Activated CD8-positive, alpha-beta memory T cell treated with anti-CD3 and anti-CD28 coated beads, Interleukin-2, amount 50 U/mL, for 1 hour (primary cell): ENCODE measurements around the gene OR4D2.
"Not testable (repeated sequence)": the region's sequence is repeated elsewhere in the genome, so short reads cannot be mapped to it uniquely, and the experiment has no call there.

Experiments
- DNase-seq: peaks from one replicate; pipeline ENCODE4 v3.0.0-alpha.2; 2020; ENCODE audit errors: extremely low read depth

The OR4D2 gene

DNA sequence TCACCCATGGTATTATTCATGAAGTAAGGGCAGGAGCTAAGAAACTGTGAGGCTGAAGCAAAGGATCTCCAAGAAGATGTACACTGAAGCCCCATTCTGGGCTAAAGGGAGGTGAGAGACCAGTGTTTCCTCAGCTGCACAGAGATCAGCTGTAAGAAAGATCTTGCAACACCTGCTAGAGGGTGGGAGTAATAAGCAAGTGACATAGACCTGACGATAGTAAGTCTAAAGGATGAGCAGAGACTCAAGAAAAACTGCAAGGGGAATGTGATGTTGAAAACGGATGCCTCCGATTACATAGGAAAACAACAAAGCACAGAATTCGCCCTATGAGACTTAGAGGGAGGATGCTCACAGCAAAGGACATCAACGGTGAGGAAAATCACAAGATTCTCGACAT, at the start of gene OR4D2:
TSS of gene OR4D2 (plus strand) at position 301 of the 400 bp plus-strand sequence. CDS start 2,674 bp downstream, outside the sequence.
- no peak for DNase-seq

DNA sequence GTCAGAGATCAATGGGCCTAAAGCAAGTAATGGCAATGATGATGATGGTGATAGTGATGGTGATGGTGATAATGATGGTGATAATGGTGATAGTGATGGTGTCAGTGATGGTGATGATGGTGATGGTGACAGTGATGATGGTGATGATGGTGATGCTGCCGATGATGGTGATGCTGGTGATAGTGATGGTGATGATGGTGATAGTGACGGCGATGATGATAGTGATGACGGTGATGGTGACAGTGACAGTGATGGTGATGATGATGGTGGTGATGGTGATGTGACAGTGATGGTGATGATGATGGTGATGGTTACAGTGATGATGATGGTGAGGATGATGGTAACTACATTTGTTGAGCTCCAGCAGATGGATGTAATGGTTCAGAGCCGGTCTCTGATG, 49.4 kb upstream of the OR4D2 start:
- DNase-seq: no peak

DNA sequence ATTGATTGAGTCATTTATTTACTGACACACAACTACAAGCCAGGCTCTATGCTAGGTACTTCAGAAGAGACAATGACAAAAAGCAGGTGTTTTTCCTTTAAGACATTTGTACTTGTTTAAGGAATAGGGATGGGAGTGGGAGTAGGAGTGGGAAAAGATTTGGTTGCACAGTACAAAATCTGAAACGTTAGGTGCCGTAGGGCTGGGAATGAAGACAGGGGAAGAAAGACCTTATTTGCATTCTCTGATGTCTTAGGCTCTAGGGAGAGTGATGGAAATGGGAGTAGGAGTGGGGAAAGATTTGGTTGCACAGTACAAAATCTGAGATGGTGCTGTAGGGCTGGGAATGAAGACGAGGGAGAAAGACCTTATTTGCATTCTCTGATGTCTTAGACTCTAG, 47.3 kb upstream of the OR4D2 start:
- DNase-seq: no peak

DNA sequence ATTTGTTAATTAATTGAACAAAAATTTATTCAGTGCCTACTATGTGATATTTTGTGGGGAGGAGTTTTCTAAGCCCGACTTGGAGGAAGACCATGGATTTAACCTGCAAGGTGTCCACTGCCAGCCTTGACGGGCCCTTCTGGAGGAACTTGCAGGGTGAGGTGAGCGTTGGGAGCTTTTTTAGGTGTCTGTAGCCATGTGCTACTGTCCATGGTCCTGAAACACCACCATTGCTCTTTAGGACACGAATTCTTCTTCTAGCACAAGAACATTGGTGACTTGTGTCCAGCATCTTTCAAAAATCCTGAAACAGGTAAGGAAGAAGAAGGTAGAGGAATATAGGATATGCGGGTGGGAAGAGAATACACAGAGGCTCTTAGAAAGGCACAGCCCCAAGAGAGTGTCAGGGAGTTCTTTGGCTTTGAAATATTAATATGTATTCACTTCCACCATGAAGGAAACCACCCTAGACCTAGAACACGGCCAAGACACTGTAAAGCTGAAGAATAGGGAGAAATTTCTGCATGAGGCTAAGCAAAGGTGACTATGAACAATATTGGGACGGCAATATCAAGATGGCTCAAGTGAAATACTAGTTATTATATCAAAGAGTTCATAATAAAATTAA, 46.5 kb upstream of the OR4D2 start:
- peak; percentile 25 for DNase-seq

DNA sequence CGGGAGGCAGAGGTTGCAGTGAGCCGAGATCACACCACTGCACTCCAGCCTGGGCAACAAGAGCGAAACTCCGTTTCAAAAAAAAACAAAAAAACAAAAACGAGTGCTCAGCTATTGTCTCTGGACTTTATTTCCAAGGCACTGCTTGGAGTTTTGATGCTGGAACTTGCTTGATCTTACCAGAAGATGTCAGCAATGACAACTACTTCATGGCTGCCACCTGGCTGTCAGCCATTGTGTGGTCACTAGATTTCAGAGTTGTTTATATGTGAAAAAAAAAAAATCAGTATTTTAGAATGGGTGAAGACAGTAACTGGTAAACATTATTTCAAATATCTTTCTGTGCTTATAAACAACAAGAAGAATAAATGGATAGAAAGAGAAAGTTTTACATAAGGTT, 44.9 kb upstream of the OR4D2 start:
- no peak for DNase-seq

DNA sequence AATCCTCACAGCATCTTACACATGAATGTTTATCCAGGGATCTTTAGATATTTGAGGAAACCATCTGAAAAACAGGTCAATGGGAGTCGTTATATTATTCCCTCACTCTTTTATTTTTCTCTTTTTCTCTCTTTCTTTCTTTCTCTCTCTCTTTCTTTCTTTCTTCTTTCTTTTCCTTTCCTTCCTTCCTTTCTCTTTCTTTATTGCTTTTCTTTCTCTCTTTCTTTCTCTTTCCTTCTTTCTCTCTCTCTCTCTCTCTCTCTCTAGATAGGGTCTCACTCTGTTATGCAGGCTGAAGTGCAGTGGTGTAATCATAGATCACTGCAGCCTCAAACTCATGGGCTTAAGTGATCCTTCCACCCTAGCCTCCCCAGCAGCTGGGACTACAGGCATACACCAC, 38.9 kb upstream of the OR4D2 start:
- no peak for DNase-seq

DNA sequence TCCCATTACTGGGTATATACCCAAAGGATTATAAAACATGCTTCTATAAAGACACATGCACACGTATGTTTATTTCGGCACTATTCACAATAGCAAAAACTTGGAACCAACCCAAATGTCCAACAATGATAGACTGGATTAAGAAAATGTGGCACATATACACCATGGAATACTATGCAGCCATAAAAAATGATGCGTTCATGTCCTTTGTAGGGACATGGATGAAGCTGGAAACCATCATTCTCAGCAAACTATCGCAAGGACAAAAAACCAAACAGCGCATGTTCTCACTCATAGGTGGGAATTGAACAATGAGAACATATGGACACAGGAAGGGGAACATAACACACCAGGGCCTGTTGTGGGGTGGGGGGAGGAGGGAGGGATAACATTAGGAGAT, 34.1 kb upstream of the OR4D2 start:
- DNase-seq: not testable (repeated sequence)

DNA sequence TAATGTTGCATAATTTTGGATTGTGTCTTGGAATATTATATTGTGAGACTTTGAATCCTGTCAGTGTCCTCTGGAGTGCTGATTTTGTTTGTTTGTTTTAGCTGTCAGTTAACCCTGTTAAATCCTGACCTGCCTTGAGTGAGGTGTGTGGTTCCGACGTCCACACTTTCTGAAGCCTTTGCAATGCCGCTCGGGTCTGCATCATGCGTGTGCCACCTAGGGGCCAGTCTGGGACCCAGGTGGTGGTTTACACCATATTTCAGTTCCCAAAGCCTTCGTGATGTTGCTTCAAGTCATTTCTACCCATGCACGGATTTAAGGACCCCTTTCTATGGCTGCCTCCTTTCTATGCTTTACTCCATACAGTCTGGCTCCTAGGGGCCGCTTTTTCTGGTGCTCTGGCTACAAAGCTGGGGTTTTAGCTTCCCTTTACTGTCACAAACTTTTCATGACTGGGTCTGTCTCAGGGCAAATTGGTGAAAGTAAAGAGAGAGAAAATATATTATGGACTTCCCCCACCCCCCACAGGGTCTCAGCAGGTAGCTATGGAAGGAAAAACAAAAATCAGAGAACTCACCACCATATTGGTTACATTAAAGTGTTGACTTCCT, 30.0 kb upstream of the OR4D2 start:
- DNase-seq: no peak

DNA sequence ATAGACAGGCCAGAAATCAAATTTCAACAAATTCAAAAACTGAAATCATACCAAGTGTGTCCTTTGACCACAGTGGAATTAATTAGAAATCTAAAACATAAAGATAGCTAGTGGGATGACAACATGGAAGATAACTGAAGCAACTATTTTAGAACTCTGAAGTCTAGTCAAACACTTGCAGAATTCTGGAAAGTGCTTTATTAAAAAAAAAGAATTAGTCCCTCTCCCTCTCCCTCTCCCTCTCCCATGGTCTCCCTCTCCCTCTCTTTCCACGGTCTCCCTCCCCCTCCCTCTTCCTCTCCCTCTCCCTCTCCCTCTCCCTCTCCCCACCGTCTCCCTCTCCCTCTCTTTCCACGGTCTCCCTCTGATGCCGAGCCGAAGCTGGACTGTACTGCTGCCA, 25.3 kb upstream of the OR4D2 start:
- DNase-seq: no peak

DNA sequence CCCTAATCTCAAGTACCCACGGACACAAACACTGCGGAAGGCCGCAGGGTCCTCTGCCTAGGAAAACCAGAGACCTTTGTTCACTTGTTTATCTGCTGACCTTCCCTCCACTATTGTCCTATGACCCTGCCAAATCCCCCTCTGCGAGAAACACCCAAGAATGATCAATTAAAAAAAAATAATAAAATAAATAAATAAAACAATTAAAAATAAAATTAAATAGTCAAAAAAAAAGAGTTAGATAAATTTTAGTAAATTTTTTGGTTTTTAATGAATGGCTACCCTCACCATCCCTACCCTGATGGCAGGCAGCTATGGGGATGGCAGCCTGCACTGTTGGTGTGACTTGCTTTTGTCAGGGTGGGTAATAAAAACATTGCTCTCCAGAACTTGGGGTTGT, 23.4 kb upstream of the OR4D2 start:
- not testable (repeated sequence) for DNase-seq

DNA sequence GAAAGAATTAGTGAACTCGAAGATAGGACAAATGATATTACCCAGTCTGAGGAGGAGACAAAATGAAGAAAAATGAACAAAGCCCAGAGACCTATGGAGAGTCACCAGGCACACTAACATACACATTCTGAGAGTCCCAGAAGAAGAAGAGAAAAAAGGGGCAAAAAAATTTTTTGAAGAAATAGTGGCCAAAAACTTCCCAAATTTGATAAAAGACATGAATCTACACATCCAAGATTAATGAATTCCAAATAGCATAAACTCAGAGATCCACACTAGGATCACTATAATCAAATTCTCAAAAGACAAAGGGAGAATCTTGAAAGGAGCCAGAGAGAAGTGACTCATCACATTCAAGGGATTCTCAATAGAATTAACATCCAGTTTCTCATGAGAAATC, 22.0 kb upstream of the OR4D2 start:
- DNase-seq: no peak

DNA sequence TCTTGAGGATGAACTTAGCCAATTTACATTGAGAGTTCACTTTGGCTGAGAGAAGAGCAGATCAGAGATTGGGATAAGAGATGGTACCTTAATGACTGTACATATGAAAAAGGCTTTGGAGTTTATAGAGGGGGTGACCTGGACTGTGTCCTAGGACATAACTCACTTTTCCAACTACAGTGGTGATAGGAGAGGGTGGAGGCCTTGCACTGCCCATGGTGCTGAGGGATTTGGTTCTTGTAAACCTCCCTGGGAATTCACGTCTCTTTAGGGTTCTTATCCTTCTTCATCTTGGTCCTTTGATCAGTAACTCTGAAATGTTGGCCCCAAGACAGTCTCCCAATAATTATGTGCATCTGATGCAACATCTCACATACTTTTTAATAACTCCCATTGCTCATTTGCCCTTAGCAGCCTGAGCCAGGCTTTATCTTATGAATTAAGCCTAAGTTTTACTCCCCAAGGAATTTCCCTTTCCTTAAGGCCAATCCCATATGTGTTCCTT, 18.8 kb upstream of the OR4D2 start, which contains the start of gene OR4D1:
TSS of gene OR4D1 (plus strand) at position 455 of the 505 bp plus-strand sequence. CDS start 6,770 bp downstream, outside the sequence.
- DNase-seq: no peak

DNA sequence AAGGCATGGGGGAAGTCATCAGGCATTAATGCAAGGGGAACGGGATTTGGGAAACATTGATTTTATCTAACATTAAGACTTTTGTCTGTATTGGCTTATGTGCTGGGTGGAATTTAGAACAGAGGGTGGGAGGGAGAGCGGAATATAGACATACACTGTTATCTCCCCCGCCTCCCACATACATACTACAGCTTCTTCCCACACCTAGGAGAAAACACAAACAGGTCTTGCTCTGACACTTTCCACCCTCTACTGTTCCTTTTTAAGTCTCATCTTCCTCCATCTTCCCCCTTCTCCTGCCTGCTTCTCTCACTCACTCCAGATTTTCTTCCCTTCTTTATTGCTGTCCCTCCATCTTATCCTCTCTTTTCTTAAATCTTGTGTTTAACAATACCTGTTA, 18.2 kb upstream of the OR4D2 start:
- DNase-seq: no peak

DNA sequence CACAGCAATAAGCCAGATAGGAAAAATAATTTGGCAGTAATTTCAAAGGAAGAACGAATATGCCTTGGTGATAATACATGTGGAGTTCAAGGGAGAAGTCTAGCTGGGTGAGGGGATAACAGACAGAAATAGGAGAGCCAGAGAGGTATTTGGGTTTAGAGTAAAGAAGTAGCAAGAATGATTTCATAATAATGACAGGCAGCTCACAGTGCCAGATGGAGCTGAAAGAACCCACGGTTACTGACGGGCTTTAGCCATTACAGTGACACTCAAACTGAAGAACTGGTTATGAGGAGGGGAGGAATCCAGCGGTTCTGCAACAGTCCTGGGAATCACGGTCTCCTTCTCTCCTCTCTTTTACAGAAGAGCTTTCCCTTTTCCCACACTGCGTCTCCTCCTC, 16.4 kb upstream of the OR4D2 start:
- no peak for DNase-seq

DNA sequence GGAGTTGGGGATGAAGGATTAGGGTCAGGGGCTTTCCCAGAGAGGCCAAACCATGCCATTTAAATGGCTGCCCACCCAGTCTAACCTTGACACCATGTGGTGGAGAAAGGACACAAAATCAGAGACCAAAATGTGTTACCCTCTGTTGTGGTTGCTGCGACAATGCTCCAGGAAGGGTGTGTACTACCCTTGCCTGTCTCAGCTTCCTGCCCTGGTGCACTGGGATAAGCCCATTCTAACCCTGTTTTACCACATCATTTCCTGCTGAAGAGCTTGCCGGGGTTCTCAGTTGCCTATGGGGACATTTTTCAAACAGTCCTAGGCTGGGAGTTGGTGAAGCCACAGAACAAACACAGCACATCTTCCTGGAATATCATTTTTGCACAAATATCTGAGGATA, 13.7 kb upstream of the OR4D2 start:
- peak; percentile 43 for DNase-seq

DNA sequence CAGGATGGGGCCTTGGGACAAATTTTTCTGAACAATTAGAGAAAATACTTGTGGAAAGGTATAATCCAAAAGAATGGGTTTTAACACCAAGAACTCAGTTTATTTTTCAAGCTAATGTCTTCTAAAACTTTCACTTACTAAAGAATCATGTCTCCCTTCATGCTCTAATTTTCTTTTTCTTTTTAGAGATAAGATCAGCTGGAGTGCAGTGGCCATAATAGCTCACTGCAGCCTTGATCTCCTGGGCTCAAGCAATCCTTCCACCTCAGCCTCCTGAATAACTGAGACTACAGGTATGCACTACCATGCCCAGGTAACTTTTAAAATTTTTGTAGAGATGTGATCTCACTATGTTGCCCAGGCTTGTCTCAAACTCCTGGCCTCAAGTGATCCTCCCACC, 13.1 kb upstream of the OR4D2 start:
- DNase-seq: no peak

DNA sequence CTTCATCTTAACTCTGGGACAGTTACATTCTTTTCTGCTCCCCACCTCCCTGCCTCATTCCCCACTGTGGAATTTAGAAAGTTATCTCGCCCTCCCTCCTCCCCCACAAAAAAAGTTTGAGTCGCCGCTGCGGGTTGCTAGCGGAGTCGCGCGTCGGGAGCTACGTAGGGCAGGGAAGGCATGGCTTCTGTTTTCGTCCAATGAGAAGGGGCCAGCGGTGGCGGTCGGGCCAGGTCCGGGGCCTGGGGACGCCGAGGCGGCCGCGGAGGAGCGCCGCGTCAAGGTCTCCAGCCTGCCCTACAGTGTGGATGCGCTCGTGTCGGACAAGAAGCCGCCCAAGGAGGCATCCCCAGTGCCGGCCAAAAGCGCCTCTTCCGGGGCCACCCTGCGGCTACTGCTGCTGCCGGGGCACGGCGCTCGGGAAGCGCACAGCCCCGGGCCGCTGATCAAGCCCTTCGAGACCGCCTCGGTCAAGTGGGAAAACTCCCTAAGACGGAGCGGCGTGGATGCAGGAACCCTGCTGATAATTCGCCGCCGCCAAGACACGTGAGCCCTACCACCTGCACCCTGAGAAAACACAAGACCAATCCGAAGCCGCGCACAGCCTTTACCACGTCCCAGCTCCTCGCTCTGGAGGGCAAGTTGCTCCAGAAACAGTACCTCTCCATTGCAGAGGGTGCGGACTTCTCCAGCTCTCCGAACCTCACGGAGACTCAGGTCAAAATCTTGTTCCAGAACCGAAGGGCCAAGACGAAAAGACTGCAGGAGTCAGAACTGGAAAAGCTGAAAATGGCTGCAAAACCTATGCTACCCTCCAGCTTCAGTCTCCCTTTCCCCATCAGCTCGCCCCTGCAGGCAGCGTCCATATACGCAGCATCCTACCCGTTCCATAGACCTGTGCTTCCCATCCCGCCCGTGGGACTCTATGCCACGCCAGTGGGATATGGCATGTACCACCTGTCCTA, 9.7 kb upstream of the OR4D2 start:
- DNase-seq: peak; percentile 3

DNA sequence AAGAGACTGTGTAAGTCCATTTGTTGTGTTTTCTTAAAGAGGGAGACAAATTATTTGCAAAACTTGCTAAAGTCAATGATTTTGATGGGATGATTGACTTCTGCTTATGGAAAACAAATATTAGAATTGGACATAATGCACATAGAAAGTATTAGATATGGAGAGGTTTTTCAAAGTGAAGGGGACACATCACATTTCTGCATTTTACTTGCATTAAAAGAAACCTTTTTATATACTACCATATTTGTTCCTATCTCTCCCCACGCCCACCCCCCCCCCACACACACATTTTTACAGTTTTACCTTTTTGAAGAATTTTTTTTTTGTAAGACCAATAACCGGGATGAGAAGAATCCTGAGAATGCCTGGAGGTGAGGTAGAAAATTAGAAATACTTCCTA, 8.6 kb upstream of the OR4D2 start:
- DNase-seq: no peak

DNA sequence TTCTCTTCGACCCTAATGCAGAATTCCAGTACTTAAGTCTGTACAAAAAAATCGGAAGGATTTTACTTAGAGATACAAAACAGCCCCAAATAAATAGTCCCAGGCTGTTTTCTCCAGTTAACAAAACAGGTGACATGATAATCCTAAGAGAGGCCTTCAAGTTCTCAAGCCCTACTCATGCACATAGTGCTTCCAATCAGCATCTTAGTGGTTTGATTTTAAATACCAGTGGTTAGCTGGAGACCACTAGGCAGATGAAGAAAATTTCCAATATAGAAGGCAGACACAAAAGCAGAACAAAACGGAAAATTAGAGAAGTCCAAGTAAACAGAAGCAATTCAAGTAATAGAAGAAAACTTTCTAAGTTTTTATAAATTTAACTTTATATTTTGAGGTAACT, 5.2 kb upstream of the OR4D2 start:
- DNase-seq: no peak

DNA sequence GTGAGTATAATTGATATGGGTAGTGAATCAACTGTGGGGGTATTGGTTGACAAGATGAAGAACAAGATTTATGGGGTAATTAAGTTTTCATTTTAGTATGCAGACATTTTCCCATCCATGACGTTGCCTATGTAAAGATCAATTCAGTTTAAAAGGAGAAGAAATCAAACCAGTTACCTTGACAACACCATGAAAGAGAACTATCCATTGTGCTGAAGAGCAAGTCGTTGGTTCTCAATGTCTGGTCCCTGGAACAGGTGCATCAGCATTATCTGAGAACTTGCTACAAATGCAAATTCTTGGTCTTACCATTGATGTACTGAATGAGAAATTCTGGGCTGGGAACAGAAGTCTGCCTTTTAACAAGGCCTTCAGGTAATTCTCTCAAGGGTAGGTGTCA, 801 bp upstream of the OR4D2 start:
- no peak for DNase-seq

DNA sequence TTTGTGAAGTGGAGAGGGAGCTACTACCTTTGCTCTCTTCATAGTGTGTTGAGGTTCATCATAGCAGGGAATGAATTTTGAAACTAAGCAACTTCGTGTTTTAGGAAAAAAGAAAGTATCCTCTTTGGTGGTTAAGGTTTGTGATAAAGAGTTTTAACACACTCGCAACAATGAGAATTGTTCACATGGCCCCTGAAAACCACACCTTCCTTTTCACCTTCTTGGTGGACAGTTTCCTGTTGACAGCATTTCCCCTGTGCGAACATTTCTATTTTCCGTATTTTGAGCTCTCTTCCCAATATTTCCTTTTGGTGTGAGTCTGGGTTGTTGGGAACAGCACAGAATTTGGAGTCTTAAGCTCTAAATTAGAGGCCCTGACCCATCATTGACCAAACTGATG, 3.8 kb downstream of the OR4D2 start:
- DNase-seq: no peak

DNA sequence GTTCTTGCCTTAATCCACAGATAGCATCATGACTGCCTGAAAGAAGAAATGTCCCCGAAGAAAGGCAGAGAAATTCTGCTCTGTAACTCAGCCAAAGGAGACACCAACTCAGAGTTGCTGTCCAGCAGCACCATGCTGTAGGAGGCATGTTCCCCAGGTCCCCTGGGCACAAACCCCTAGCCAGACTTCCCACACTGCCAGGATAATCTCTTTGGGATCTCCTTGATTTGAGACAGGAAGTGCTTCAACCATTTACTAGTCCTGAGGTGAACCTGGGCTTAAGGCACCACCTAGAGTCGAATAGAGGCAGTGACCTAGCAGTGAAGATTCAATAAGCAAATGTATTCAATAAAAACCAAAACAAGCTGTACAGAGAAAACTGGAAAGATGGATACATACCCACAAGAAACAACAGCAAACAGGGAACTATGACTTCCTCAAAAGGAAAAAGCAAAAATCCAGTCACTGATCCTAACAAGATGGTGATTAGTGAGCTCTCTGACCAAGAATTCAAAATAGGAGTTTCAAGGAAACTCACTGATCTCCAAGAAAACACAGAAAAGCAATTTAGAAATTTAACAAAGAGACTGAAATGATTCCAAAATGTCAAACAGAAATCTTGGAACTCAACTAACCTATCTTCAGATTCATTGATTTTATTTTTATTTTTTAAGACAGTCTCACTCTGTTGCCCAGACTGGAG, 5.7 kb downstream of the OR4D2 start:
- peak; percentile 13 for DNase-seq
